ENCODE results near the gene ATG14. TPM values are rescaled to one million over a fixed set of nuclear protein-coding genes. Genes with fewer than 3 reads are reported as not detected.

ATG14 gene
- total and polyA plus RNA-seq, 2 of the 13 experiments (the other 11 are each of a cell fraction or from before 2014, with no cell fraction given) = 7.2 to 9.1 TPM

DNA sequence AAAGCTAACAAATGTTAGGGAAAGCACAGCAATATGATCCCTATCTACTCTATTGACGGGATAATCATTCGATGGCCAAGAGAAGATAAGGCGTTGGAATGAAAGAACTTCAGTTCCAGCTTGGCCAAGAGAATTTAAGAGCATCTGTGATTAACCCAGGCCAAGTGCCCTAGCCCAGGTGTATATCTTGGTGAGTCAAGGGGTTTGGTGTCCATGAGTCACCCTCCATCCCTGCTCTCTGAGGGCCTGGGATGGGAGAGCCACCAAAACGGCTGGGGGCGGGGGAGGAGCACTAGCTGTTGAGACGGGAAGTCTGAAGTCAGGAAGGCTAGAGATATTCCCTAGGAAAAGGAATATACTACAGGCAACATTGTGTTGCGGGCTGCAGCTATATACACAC, 15.8 kb upstream of the ATG14 start:
- 40% methylated on average over 6 of the region's 7 CpGs for WGBS (ENCODE audit: low lambda C conversion rate)
- in situ Hi-C loops (cut with HindIII; ENCODE audit: extremely low pct_ligation_motif_present, low pct_unique_long_range_greater_than_20kb) = loop anchor here (25.0 kb wide), 1 partner anchor 235 kb away; no protein-coding TSS in a partner anchor
- no peak for ATAC-seq
- no peaks in the 10 kb centered on the region for H3K36me3 ChIP-seq (replicated peaks in 1 of 2; ENCODE audit: control insufficient read depth in 1 of 2, insufficient read depth in 2 of 2, low read length in 2 of 2)
- no peaks in the 10 kb centered on the region for H3K79me2 ChIP-seq (ENCODE audit: insufficient read depth, low read length)
- FAIRE-seq = no peak
- BruUV-seq (replicated peaks) = no TSS peak
- no peak overlapping the region for H2AFZ ChIP-seq (ENCODE audit: low read length)
- intact Hi-C loops (cut with micrococcal nuclease; ENCODE audit: unreplicated experiment) = no loop called here
- H4K20me1 ChIP-seq (ENCODE audit: insufficient read depth, low read length) = no peaks in the 10 kb centered on the region
- ChIA-PET POLR2A (no interaction called here), CTCF (ENCODE audit: low intra/inter-chr PET ratio, low total read pairs) (no interaction called here)
- H3K4me2 ChIP-seq (ENCODE audit: low read depth, low read length) = no peak overlapping the region
- no peaks in the 10 kb centered on the region for H3K4me1 ChIP-seq (ENCODE audit: insufficient read depth, low read length)
- no peak overlapping the region for H3K9ac ChIP-seq (ENCODE audit: insufficient read depth, low read depth, low read length)
- no peak overlapping the region for H3K4me3 ChIP-seq (replicated peaks in 1 of 3; ENCODE audit: insufficient read depth in 1 of 3, low read depth in 2 of 3, low read length in 3 of 3)
- no peak overlapping the region for H3K27ac ChIP-seq (ENCODE audit: extremely low read length, insufficient read depth, low read length)
- no peaks in the 10 kb centered on the region for H3K27me3 ChIP-seq (ENCODE audit: control insufficient read depth in 1 of 2, insufficient read depth in 2 of 2, low read length in 2 of 2)
- no peak for DNase-seq (ENCODE audit: low spot score)
- no peaks in the 10 kb centered on the region for H3K9me3 ChIP-seq (ENCODE audit: low read length)
- no peak for TF ChIP-seq HOMEZ (CRISPR knock-in tag; IDR thresholded peaks at IDR 0.05; ENCODE audit: low read depth)
- TF ChIP-seq, protein P1, sequence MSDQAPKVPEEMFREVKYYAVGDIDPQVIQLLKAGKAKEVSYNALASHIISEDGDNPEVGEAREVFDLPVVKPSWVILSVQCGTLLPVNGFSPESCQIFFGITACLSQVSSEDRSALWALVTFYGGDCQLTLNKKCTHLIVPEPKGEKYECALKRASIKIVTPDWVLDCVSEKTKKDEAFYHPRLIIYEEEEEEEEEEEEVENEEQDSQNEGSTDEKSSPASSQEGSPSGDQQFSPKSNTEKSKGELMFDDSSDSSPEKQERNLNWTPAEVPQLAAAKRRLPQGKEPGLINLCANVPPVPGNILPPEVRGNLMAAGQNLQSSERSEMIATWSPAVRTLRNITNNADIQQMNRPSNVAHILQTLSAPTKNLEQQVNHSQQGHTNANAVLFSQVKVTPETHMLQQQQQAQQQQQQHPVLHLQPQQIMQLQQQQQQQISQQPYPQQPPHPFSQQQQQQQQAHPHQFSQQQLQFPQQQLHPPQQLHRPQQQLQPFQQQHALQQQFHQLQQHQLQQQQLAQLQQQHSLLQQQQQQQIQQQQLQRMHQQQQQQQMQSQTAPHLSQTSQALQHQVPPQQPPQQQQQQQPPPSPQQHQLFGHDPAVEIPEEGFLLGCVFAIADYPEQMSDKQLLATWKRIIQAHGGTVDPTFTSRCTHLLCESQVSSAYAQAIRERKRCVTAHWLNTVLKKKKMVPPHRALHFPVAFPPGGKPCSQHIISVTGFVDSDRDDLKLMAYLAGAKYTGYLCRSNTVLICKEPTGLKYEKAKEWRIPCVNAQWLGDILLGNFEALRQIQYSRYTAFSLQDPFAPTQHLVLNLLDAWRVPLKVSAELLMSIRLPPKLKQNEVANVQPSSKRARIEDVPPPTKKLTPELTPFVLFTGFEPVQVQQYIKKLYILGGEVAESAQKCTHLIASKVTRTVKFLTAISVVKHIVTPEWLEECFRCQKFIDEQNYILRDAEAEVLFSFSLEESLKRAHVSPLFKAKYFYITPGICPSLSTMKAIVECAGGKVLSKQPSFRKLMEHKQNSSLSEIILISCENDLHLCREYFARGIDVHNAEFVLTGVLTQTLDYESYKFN (CRISPR knock-in tag; conservative IDR thresholded peaks at IDR 0.05) = no peak
- TF ChIP-seq, protein P2, sequence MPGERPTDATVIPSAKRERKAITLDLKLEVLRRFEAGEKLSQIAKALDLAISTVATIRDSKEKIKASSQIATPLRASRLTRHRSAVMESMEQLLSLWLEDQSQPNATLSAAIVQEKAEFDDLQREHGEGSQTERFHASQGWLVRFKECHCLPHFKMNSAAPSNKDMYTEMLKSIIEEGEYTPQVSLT (CRISPR knock-in tag; IDR thresholded peaks at IDR 0.05; ENCODE audit: borderline replicate concordance, low read depth) = no peak
- TF ChIP-seq, protein P3, sequence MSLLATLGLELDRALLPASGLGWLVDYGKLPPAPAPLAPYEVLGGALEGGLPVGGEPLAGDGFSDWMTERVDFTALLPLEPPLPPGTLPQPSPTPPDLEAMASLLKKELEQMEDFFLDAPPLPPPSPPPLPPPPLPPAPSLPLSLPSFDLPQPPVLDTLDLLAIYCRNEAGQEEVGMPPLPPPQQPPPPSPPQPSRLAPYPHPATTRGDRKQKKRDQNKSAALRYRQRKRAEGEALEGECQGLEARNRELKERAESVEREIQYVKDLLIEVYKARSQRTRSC (CRISPR knock-in tag; IDR thresholded peaks at IDR 0.05; ENCODE audit: low read depth) = no peak
- TF ChIP-seq ZNF615 (CRISPR knock-in tag; IDR thresholded peaks at IDR 0.05; ENCODE audit: borderline replicate concordance) = no peak
- TF ChIP-seq ATAD3A (CRISPR knock-in tag; IDR thresholded peaks at IDR 0.05) = no peak
- no peak for TF ChIP-seq HNF1B (CRISPR knock-in tag; IDR thresholded peaks at IDR 0.05)
- TF ChIP-seq ZSCAN22 (CRISPR knock-in tag; IDR thresholded peaks at IDR 0.05) = no peak
- TF ChIP-seq, protein P4, sequence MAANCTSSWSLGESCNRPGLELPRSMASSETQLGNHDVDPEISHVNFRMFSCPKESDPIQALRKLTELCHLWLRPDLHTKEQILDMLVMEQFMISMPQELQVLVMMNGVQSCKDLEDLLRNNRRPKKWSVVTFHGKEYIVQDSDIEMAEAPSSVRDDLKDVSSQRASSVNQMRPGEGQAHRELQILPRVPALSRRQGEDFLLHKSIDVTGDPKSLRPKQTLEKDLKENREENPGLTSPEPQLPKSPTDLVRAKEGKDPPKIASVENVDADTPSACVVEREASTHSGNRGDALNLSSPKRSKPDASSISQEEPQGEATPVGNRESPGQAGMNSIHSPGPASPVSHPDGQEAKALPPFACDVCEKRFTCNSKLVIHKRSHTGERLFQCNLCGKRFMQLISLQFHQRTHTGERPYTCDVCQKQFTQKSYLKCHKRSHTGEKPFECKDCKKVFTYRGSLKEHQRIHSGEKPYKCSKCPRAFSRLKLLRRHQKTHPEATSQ (CRISPR knock-in tag; IDR thresholded peaks at IDR 0.05; ENCODE audit: borderline replicate concordance) = no peak

Data from HepG2 (cell line).